ENCODE data around the gene SACM1L.

The SACM1L gene

DNA sequence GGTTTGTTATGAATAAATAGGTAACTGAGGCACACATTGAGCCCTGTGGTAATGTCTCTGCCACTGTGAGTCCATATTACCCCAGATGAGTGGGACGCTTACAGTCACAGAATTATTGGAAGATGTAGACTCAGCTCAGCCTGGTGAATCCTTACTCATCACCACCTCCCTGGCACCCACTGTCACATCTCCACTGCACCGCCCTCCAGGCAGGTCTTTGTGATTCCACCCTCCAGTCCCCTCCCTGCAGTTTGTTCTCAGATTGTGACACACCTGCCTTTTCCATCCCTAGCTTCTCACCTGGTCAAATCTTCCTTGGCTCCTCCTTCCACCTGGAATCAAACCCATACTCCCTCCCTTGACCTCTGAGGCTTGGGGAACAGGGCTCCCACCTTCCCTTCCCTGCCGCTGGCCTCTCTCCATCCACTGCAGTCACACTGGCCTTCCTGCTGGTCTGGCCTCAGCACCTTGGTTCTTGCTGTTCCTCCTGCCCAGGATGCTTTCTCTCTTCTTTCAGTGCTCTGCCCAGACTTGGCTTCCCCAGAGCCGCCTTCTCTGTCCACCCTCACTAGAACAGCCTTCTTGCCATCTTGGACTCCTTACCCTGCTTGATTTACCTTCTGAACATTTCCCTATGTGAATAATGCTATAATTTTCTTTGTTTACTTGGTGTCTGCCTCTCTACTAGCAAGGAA lies 97.8 kb downstream of the SACM1L start:
- H3K4me3 ChIP-seq (ENCODE audit: low read length) = no peak overlapping the region
- TF ChIP-seq, protein P1, sequence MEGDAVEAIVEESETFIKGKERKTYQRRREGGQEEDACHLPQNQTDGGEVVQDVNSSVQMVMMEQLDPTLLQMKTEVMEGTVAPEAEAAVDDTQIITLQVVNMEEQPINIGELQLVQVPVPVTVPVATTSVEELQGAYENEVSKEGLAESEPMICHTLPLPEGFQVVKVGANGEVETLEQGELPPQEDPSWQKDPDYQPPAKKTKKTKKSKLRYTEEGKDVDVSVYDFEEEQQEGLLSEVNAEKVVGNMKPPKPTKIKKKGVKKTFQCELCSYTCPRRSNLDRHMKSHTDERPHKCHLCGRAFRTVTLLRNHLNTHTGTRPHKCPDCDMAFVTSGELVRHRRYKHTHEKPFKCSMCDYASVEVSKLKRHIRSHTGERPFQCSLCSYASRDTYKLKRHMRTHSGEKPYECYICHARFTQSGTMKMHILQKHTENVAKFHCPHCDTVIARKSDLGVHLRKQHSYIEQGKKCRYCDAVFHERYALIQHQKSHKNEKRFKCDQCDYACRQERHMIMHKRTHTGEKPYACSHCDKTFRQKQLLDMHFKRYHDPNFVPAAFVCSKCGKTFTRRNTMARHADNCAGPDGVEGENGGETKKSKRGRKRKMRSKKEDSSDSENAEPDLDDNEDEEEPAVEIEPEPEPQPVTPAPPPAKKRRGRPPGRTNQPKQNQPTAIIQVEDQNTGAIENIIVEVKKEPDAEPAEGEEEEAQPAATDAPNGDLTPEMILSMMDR (conservative IDR thresholded peaks at IDR 0.05; ENCODE audit: low read length) = no peak
- DNase-seq (ENCODE audit: low read depth) = no peak

DNA sequence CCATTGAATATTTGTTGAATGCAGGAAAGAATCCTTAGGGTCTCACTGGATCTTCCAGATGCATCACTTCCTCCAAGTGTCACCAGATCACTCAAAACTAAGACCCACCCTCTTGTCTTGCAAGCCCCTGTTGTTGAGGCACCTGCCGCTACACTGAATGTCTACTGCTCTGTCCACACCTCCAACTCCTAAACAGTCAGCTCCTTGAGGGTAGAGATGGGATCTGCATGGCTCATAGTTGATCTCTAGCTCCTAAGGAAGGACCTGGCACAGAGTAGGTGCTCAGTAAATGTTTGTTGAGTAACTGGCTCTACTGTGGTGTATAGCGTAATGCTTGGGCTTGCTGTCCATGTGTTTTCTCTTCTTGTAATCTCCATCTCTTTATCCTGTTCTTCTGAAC lies 98.4 kb downstream of the SACM1L start:
- TF ChIP-seq, protein P1 (conservative IDR thresholded peaks at IDR 0.05; ENCODE audit: low read length) = no peak
- no peak for DNase-seq (ENCODE audit: low read depth)
- H3K4me3 ChIP-seq (ENCODE audit: low read length) = no peak overlapping the region

DNA sequence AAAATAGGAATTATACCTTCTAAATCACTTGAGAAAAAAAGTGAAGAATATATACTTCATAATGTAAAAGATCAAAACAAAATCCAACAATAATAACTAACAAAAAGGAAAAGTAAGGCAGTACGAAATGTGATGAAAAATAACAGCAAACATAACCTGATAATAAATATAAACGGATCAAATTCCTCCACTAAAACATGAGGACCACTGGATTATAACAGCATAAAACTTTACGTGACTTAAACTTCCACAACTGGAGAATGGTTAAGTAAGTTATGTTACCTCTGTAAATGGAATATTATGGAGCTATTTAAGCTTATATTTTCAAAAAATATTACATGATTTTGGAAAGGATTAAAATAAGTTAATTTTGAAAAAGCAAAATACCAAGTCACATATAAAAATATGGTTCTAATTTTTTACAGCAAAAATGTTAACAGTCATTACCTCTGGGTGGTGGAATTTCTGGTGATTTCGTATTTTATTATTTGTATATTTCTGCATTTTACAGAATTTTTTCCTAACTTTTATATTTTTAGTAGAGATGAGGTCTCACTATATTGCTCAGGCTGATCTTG lies 100.1 kb downstream of the SACM1L start:
- no peak overlapping the region for H3K4me3 ChIP-seq (ENCODE audit: low read length)
- TF ChIP-seq, protein P1 (conservative IDR thresholded peaks at IDR 0.05; ENCODE audit: low read length) = no peak
- DNase-seq (ENCODE audit: low read depth) = no peak

DNA sequence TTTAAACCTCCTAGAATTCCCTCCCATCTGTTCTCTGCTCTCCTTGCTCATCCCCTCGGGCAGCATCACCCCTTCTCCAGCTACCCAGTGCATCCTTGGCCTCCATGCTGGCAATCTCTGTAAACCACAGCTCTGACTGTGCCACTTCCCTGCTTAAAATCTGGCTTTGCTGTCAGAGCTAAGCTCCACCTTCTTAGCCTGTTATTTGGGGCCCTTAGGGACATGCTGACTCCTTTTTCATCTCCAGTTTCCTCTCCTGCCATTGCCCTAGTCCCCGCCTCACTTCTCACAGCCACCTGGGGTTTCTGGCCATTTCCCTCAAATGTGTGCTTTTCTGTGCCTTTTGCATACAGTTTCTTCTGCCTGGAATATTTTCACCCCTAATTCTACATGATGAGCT lies 101.4 kb downstream of the SACM1L start:
- no peak for DNase-seq (ENCODE audit: low read depth)
- H3K4me3 ChIP-seq (ENCODE audit: low read length) = no peak overlapping the region
- TF ChIP-seq, protein P1 (conservative IDR thresholded peaks at IDR 0.05; ENCODE audit: low read length) = no peak

DNA sequence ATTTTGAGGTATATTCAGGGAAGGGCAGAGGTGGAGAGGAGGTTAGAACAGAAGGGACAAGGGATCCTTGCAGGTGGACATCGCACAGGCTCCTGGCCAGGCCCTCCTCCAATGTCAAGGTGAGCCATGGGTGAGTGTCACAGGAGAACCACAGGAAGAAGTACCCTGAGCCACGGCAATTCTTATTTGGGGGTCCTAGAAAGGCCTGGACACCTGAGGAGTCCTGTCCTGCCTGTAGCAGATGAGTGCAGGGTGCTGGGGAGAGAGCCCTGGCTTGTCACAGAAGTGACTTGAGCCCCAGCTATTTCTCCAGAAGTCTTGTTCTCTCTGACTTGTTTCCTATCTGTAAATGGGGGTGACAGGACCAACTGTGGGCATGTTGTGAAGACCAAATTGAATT lies 102.8 kb downstream of the SACM1L start:
- no peak for DNase-seq (ENCODE audit: low read depth)
- no peak overlapping the region for H3K4me3 ChIP-seq (ENCODE audit: low read length)
- TF ChIP-seq, protein P1 (conservative IDR thresholded peaks at IDR 0.05; ENCODE audit: low read length) = no peak

DNA sequence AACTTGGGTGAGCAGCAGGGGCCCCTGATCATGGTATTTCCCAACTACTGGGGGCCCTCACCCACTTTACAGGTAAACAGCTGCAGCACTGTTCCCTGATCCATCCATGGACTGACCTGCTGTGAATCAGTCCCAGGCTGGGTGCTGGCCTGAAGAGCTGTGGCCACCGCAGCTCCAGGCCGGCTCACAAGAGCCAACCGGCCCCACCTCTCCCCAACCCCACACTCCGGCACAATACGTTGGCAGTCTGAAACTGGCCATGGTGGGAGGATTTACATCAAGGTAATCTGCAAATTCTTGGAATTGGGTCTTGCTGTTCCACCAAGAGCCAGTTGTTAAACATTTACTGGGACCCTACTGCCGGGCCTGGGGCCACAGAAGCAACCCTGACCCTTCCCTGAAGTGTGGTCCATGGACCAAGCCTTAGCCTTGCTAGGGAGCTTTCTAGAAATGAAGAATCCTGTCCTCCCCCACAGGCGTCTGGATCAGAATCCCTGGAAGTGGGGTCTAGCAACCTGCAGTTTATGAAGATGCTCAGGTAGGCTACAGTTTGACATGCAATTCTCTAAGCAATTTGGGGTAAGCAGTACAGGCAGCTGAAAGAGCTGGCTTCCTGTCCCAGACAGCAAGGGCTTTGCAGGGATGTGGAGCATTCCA lies 103.4 kb downstream of the SACM1L start:
- no peak overlapping the region for H3K4me3 ChIP-seq (ENCODE audit: low read length)
- TF ChIP-seq, protein P1 (conservative IDR thresholded peaks at IDR 0.05; ENCODE audit: low read length) = no peak
- no peak for DNase-seq (ENCODE audit: low read depth)
